Gastroesophageal sphincter (tissue), 4 donors: ENCODE measurements around the gene KCNK18. TPM values are rescaled to one million over a fixed set of nuclear protein-coding genes. Genes with fewer than 3 reads are reported as not detected.

Experiments used
- ATAC-seq: fragments of 150-250 bp; one replicate; pipeline ENCODE4 v1.9.1; 2016; ENCODE audit warnings: mild to moderate bottlenecking, moderate library complexity
- H3K27ac ChIP-seq, 4 donors: fragments of 200-600 bp; sonication (generic) in 3 of 4; 1 replicate in 3 of 4; 2 replicates in 1 of 4; pipeline ENCODE4 v1.5.1; 2016 to 2019
- H3K27me3 ChIP-seq: fragments of 200-600 bp; sonication (generic); one replicate; pipeline ENCODE4 v1.5.1; 2019
- H3K36me3 ChIP-seq, 2 donors: fragments of 200-600 bp; sonication (generic); one replicate each; pipeline ENCODE4 v1.5.1; 2019; ENCODE audit warnings: control low read depth in 1 of 2
- H3K4me1 ChIP-seq, 3 donors: fragments of 200-600 bp; sonication (generic); 1 replicate in 2 of 3; 2 replicates in 1 of 3; pipeline ENCODE4 v1.5.1; 2016 to 2019; ENCODE audit warnings: control low read depth in 2 of 3
- H3K4me3 ChIP-seq, 2 donors: fragments of 200-600 bp; sonication (generic); one replicate each; pipeline ENCODE4 v1.5.1; 2019; ENCODE audit warnings: mild to moderate bottlenecking in 1 of 2, moderate library complexity in 1 of 2
- H3K9me3 ChIP-seq, 3 donors: fragments of 200-600 bp; sonication (generic); one replicate each; pipeline ENCODE4 v1.5.1; 2017 to 2019; ENCODE audit warnings: control low read depth in 2 of 3
- EP300 ChIP-seq: sonication (generic); formaldehyde crosslinking; IDR thresholded peaks from one replicate; pipeline ENCODE4 v1.6.1; 2017; ENCODE audit warnings: antibody characterized with exemption, mild to moderate bottlenecking
- POLR2A ChIP-seq, 2 donors: fragments of 450-650 bp; IDR thresholded peaks; one replicate each; pipeline ENCODE4 v1.6.1; 2017; ENCODE audit warnings: antibody characterized with exemption in 2 of 2, mild to moderate bottlenecking in 2 of 2, moderate library complexity in 1 of 2
- POLR2AphosphoS5 ChIP-seq: sonication (generic); formaldehyde crosslinking; IDR thresholded peaks from one replicate; pipeline ENCODE4 v1.6.1; 2017; ENCODE audit warnings: antibody characterized with exemption
- WGBS, 2 donors: methylation state at CpG; one replicate each; pipeline ENCODE4 v1.1.5; 2018; ENCODE audit warnings: low coverage in 1 of 2; 5-methylcytosine and 5-hydroxymethylcytosine counted together
- total RNA-seq, 4 donors: library from RNA; depleted of rRNA; stranded (reverse); fragments of >200 nt; gene quantifications; one replicate each; pipeline ENCODE4 v1.1.0, GENCODE V29; 2016
- TF ChIP-seq, protein P1 (sequence below), 4 experiments: fragments of 200-600 bp in 2 of 4; fragments of 450-650 bp in 2 of 4; sonication (generic) in 1 of 4; IDR thresholded peaks; one replicate each; pipeline ENCODE4 v1.5.1; 2017 to 2019; ENCODE audit warnings: antibody characterized with exemption in 4 of 4, mild to moderate bottlenecking in 2 of 4, moderate library complexity in 2 of 4

KCNK18 gene
- total RNA-seq, 4 donors from 2014 or later: not detected

DNA sequence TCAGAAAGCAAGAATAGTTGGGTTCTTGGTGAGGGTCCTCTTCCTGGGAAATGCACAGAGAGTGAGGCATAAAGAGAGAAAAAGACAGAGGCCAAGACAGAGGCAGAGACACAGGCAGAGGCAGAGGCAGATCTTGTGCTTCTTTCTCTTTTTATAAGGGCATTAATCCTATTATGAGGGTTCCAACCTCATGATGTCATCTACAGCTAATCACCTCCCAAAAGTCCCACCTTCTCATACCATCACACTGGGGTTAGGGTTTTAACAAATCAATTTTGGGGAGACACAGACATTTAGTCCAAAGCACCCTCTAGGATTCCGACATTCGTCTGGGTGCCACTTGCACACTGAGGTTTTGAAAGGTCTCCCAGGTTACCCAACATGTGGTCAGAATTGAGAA is 17.8 kb downstream of the KCNK18 start:
- peaks cover 79% of the 10 kb centered on the region for H3K27me3 ChIP-seq
- ATAC-seq: no peak
- TF ChIP-seq POLR2A (IDR thresholded peaks at IDR 0.05) (no peak), POLR2AphosphoS5 (no peak), EP300 (no peak)
- TF ChIP-seq, protein P1, sequence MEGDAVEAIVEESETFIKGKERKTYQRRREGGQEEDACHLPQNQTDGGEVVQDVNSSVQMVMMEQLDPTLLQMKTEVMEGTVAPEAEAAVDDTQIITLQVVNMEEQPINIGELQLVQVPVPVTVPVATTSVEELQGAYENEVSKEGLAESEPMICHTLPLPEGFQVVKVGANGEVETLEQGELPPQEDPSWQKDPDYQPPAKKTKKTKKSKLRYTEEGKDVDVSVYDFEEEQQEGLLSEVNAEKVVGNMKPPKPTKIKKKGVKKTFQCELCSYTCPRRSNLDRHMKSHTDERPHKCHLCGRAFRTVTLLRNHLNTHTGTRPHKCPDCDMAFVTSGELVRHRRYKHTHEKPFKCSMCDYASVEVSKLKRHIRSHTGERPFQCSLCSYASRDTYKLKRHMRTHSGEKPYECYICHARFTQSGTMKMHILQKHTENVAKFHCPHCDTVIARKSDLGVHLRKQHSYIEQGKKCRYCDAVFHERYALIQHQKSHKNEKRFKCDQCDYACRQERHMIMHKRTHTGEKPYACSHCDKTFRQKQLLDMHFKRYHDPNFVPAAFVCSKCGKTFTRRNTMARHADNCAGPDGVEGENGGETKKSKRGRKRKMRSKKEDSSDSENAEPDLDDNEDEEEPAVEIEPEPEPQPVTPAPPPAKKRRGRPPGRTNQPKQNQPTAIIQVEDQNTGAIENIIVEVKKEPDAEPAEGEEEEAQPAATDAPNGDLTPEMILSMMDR (IDR thresholded peaks at IDR 0.05): no peak

DNA sequence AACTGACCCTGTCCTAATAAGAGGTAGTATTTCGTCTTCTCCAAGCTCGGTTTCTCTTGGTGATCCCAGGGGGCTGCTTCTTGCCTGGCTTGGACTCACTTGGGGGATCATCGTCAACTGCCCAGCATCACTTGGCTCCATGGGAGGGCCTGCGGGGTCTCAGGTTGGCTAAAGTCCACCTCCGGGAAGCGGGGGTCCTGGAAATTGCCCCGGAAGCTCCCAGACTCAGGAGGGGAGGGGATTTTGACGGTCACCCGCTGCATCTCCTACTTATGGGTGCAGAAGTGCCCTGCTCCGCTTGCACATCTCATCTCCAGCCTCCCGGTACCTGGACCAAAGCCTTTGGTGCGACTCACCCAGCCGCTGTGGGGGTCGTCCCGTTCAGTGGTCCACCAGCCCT is 18.7 kb downstream of the KCNK18 start:
- Histone ChIP-seq H3K4me1 (peaks cover 0 to 16% (median 10%) of the 10 kb centered on the region in 3 donors), H3K36me3 (no peaks in the 10 kb centered on the region), H3K9me3 (peaks cover 0 to 26% (median 0%) of the 10 kb centered on the region in 3 donors), H3K27ac (no peak overlapping the region), H3K27me3 (peaks cover 77% of the 10 kb centered on the region), H3K4me3 (peak overlapping the region in 1 of 2 donors; percentile 50)
- WGBS, 2 donors: no CpG with 5 or more reads among the region's 15 CpGs
- no peak for ATAC-seq
- TF ChIP-seq, protein P1 (IDR thresholded peaks at IDR 0.05): no peak
- no peak for TF ChIP-seq EP300
- TF ChIP-seq POLR2A (IDR thresholded peaks at IDR 0.05): no peak
- TF ChIP-seq POLR2AphosphoS5: no peak

More for the DNA sequence above, 17.8 kb downstream of the KCNK18 start:
- Histone ChIP-seq H3K4me1 (peaks cover 0 to 16% (median 10%) of the 10 kb centered on the region in 3 donors), H3K36me3 (no peaks in the 10 kb centered on the region), H3K27ac (no peak overlapping the region), H3K4me3 (no peak overlapping the region), H3K9me3 (peaks cover 0 to 28% (median 0%) of the 10 kb centered on the region in 3 donors)
- 75% methylated on average over 2 of the region's 2 CpGs; no CpG with 5 or more reads in 1 of the 2 donors for WGBS, 2 donors

DNA sequence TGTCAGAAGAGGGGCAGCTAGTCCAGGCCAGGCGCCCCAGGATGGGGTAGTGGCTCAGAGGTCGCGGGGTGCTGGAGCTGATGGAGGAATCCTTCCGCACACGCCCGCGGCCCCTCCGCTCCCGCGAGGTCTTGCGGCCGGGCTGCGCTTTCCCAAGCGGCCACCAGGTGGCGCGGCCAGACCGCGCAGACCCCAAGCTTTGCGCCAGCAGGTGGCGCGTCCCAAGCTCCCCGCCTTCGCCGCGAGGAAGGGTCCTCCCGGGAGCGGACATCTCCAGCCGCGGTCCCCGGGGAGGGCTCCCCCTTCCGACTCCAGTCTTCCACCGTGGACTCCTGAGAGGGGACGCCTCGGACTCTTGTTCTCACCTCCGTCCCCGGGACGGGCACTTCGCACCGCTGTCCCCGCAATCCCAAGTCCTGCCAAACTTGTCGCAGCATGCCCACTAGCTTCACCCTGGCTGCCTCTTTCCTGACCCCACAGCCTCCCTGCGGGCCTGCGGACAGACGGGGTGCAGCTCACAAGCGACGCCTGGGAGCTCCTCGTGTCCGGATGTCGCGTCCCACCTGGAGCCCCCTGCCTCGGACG is 19.4 kb downstream of the KCNK18 start:
- ATAC-seq: peak; percentile 80
- 3% methylated on average over 8 of the region's 52 CpGs; no CpG with 5 or more reads in 1 of the 2 donors for WGBS, 2 donors
- peaks cover 0 to 19% (median 0%) of the 10 kb centered on the region in 3 donors for H3K9me3 ChIP-seq
- H3K4me3 ChIP-seq: peak overlapping the region; percentile 13 to 50
- no peaks in the 10 kb centered on the region for H3K36me3 ChIP-seq
- H3K27me3 ChIP-seq: peaks cover 78% of the 10 kb centered on the region
- TF ChIP-seq POLR2A (IDR thresholded peaks at IDR 0.05) (no peak), POLR2AphosphoS5 (no peak), EP300 (no peak)
- TF ChIP-seq, protein P1 (IDR thresholded peaks at IDR 0.05): peak; percentile 99 to 100 (median 100)
- H3K27ac ChIP-seq: no peak overlapping the region
- peaks cover 0 to 16% (median 10%) of the 10 kb centered on the region in 3 donors for H3K4me1 ChIP-seq

DNA sequence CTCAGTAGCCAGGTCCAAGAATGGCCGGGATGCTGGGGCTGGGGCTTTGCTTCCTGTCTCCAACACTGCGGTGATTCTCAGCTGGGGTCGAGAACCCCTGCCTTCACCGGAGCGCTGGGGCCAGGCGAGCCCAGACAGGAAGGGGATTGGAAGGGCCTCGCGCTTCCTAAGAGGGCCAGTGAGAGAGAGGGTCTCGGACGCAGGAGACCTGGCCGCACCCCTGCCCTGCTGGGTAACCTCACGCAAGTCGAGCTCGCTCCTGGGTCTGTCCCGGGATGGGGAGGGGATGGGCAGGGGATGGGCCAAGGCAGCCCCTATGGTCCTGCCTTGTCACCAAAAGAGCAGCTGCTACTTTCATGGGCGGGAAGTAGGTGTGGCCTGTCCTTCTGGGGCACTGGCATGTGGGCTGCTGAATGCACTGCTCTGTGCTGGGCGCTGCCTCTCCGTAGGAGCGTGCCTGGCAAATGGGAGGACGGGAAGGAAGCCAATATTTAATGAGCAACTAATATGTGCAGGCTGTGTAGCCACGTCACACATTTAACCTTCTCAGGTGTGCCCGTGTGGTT is 20.0 kb downstream of the KCNK18 start:
- no peak for TF ChIP-seq EP300
- Histone ChIP-seq H3K36me3 (no peaks in the 10 kb centered on the region), H3K9me3 (peaks cover 0 to 13% (median 0%) of the 10 kb centered on the region in 3 donors), H3K27ac (no peak overlapping the region), H3K4me3 (peak overlapping the region; percentile 13 to 50), H3K27me3 (peaks cover 81% of the 10 kb centered on the region), H3K4me1 (peaks cover 0 to 16% (median 10%) of the 10 kb centered on the region in 3 donors)
- peak; percentile 32 for ATAC-seq
- WGBS, 2 donors: 25% methylated on average over 4 of the region's 22 CpGs; no CpG with 5 or more reads in 1 of the 2 donors

DNA sequence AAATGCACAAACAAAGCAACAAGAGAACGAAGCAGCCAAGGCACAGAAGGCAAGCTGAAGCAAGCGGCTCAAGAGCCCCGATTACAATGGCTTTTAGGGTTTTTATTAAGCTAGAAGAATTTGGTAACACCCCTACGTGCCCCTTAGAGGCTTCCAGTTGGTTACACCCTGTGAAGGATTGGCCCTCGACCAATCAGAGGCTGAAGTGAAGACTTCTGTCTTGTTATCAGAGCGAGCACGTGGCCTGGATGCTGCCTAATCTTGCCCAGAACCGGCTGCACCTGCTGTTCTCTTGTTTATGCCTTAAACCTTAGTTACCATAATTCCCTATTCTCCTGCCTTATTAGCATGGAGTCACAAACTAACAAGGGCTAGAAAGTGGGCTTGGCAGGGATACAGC is 21.4 kb downstream of the KCNK18 start:
- H3K9me3 ChIP-seq: peaks cover 0 to 3% (median 0%) of the 10 kb centered on the region in 3 donors
- no peaks in the 10 kb centered on the region for H3K36me3 ChIP-seq
- 56 to 89% methylated on average over 7 of the region's 8 CpGs for WGBS, 2 donors
- no peak for TF ChIP-seq POLR2AphosphoS5
- TF ChIP-seq, protein P1 (IDR thresholded peaks at IDR 0.05): no peak
- TF ChIP-seq EP300: no peak
- TF ChIP-seq POLR2A (IDR thresholded peaks at IDR 0.05): no peak
- H3K4me1 ChIP-seq: peaks cover 0 to 16% (median 10%) of the 10 kb centered on the region in 3 donors
- no peak overlapping the region for H3K4me3 ChIP-seq
- ATAC-seq: no peak
- no peak overlapping the region for H3K27ac ChIP-seq
- H3K27me3 ChIP-seq: peaks cover 88% of the 10 kb centered on the region
